Stimulated activated CD8-positive, alpha-beta memory T cell treated with anti-CD3 and anti-CD28 coated beads, Interleukin-15, amount 100 ng/mL, for 4 hours (primary cell): ENCODE results near the gene CHCHD4.
"Not testable (repeated sequence)": the region's sequence is repeated elsewhere in the genome, so short reads cannot be mapped to it uniquely, and the experiment has no call there.

ENCODE experiments used
- DNase-seq, 2 donors: peaks; one replicate each; pipeline ENCODE4 v3.0.0-alpha.2; 2020; ENCODE audit warnings: low read depth in 2 of 2

CHCHD4 gene

DNA sequence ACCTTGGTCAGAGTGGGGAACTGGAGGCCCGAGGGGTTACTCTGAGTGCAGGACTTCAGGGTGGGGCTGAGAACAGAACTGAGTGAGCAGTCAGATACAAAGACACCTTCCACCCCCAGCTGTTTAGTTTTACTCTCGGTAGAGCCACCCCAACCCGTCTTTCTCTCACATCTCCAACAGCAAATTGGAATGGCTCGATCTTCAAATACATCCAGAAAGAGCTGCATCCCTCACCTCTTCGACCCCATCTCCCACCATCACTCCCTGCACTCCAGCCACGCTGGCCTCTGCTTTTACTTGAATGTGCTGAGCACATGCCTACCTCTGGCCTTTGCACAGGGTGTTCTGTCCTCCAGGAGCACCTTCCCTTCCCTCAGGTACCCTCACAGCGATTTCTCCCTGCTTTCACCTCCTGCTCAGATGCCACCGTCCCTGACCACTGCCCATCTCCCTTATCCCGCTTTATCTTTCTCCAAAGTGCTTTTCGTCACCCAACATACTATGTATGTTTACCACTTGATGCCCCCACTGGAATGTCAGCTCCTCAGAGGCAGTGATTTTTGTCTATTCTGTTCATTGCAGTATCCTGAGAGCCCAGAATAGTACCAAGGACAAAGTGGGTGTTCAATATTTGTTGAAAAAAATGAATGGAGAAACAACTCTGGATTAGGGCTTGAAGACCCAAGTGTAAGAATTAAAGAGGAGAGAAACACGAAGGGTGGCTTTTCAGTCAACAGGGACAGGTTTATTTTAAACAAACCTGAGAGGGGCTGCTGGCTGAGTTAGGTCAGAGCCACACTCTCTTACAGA, 4.4 kb downstream of the CHCHD4 start:
- DNase-seq, result no peak

DNA sequence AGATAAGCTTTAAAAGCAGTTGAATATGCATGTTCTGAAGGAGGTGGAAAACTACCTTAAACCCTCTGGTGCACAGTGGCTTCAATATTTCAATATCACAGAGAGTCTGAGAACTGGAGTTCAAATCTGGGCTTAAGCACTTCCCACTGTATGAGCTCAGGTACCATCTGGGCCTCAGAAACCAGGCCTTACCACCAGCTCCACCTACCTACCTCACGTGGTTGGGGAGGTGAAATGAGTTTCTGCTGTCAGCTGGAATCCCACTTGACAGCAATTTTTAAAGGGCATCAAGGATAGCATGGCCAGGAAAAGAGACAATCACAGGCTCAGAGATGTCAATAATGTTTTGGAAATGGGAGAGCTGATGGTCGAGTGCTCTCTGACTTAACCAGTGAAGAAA, 5.0 kb downstream of the CHCHD4 start:
- DNase-seq, result no peak

DNA sequence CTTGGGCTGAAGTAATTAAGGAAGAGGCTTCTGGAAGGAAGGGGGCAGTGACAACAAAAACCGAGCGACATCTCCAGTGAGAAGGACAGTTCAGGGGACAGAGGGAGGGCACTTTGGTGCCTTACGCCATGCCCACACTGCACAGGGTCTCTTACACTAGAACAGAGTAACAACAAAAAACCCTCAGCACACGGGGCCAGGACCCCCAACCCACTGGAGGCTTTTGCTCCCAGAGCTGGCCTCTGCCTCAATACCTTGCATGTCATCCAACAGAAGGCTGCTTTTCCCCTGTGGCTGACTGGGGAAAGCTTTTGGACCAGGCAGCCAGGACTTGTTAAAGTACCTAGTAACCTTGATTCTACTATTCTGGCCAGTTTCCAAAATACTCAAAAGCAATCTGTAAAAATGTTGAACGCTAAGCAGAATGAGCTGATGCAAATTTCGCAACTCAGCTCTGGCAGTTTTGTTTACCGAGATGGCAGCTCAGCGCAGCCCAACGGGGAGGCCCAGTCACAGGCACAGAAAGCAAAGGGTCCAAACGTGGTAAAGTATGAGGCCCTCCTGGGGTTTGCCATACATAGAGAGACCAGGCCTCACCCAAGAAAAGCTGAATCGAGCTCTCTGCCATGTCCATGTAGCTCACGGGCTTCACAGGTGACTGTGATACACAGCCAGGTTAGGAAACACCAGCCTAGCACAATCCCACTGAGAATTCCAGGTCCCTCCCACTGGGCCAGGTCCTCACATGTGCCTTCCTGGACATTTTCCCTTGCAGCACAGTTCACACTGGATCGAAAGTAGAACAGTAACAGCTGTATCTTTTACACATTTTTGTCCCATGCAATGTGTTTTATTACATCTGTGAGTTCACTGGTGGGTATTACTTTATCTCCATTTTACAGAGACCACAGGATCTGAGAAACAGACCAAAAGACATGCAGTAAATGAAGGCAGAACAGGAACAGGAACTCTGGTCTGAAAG, 6.0 kb downstream of the CHCHD4 start:
- DNase-seq, result no peak

DNA sequence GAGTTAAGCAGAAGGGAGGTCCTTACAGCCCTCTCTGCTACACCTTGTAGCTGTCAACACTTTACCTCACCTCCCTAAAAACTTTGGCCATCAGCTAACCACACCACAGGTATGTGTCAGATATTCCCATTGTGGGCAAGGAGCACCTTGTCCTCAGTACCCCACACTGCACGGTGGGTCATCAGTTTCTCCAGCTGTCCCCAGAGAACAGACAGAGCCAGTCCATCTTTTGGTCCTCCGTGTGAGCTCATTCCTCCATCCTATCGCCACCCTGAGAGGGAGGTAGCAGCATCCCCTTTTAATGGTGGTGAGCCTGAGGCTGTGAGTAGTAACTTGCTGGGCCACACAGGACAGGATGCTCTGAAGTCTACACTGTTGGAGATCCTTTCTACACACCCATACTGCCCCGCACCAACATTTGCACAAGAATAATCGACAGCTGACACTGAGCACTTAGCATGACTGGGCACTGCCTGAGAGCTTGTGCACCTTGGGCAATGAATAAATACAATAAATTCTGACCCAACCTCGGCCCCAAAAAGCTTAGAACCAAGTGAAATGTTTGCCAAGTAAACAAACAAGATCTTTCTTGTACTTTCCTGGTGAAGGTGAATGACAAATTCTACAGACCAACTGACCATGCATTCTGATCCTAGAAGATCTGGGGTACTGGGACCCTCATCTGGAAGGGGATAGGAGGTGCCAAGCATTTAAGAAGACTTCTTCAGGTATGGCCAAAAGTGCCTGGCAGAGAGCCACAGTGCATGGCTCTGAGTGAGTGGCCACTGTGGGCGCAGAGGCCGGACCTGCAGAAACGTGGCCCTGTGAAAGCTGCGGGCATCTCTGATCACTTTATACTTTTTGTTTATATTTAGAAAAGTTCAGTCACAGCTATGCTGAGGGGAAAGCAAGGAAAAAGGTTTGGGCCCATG, 6.9 kb downstream of the CHCHD4 start:
- no peak for DNase-seq

DNA sequence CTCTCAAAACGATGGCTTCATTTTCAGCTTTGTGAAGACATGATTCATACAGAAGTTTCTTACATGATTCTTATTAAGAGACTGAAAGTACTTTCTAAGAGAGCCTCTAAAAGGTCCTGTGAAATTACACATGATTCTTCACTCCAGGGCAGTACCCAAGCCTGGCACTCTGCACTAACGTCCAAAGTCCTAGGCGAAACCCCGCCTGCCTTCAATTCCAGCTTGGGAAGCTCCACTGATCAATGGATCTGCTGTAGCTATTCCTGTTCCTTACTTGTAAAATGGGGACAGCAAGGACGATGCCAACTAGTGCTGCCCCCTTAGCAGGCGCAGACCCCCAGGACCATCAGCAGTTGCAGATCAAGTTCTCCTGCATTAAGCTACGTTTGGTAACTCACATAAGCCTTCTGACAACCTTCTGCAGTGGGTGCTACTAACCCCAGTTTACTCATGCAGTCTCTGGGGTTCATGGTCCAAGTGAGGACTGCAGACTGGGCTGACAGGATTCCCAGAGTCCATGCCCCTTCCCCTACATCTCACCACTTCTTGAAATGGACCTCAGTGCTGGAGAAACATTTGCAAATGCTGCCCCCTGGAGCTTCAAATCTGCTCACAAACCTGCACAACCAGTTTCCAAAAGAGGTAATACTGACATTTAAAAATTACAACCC, 10.6 kb downstream of the CHCHD4 start:
- no peak for DNase-seq

DNA sequence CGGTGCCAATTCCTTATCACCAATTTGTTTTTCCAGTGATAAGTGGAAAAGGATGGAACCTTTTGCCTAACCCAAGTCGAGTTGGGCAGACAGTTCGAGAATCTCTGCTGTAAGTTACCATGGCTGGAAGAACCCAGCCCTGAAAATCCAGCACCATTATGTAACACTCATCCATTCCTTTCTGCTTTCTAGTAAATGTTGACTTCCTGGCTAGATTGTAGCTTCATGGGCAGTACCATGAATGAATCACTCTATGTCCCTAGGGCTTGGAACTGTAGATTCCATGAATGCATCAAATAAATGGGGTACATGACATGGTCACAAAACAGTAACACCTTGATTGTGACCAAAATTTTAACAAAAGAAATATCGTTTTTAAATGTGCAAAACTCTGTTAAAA, 14.0 kb downstream of the CHCHD4 start:
- DNase-seq, result no peak

DNA sequence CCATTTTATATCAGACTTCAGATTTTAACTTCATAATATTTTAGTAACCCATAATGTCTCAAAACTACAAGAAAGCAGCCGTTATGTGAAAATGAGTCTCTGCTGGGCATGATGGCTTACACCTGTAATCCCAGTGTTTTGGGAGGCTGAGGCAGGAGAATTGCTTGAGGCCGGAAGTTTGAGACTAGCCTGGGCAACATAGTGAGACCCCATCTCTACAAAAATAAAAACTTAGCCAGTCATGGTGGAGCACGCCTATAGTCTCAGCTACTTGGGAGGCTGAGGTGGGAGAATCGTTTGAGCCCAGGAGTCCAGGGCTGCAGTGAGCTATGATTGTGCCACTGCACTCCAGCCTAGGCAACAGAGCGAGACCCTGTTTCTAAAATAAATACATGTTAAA, 14.8 kb downstream of the CHCHD4 start:
- not testable (repeated sequence) for DNase-seq

DNA sequence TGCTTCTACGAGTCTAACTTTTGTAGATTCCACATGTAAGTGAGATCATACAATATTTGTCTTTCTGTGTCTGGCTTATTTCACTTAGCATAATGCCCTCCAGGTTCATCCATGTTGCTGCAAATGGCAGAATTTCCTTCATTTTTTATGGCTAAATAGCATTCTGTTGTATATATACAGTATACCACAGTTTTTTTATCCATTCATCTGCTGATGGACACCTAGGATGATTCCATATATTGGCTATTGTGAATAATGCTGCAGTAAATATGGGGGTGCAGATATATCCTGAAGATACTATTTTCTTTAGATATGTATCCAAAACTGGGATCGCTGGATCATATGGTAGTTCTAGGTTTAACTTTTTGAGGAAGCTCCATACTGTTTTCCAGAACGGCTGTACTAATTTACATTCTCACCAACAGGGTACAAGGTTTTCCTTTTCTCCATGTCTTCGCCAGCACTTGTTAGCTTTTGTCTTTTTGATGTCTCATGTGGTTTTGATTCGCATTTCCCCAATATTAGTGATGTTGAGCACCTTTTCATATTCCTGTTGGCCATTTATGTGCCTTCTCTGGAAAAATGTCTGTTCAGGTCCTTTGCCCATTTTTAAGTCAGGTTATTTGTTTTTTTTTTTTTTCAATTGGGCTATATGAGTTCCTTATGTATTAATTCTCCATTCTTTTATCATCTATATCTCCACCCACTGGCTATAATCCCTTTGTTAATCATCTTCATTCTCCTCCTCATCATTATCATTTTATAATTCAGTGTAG, 26.9 kb downstream of the CHCHD4 start:
- no peak for DNase-seq

DNA sequence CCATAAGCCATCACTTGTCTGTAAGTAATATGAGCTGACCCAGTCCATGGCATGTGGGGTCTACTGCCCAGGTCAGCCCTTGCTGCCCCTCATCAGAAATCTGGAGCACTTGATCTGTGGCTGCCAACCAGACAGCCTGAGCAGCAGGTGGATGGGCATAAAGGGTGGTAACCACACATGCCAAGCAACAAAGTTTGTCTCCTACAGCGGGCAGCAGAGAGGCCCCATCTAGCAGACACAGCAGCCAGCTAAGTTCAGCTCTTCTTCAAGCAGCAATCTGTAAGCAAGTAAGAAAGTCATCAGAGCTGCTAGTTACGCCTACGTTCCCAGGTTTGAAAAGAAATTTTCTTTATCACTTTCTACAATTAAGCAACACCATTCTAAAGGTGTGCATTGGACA, 27.9 kb downstream of the CHCHD4 start:
- DNase-seq, result no peak

DNA sequence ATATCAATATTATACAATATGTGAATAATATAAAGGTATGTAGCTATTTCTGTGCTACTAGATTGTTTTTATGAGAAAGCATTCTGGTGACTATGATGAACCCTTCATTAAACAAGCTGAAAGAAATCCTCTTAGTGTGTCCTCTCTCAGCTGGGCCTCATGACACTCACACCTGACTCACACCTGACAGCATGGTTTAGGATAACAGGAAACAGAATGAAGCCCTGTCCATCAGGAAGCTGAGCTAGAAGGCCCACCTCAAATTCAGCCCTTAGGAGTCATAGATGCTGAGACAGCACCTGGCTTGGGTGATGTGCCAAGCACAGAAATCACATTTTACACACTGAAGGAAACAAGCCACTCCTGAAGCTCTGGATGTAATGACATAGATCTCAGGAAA, 30.8 kb downstream of the CHCHD4 start:
- DNase-seq, result no peak

DNA sequence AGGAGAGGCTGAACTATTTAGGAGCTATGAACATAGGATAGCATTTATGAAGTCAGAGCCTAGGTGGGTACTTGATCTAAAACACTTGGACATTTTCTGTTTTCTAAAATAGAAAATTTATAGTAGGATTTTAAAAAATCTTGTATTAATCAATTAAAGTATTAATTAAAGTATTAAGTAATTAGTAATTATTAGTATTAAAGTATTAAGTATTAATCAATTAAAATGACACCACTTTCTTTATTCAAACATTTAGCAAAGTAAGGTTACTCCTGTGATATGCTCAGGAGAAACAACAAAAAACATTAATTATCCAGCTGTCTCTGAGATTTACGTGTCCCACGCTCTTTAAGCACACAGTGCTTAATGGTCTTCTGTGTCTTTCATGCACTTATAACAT, 32.2 kb downstream of the CHCHD4 start:
- DNase-seq, result no peak

DNA sequence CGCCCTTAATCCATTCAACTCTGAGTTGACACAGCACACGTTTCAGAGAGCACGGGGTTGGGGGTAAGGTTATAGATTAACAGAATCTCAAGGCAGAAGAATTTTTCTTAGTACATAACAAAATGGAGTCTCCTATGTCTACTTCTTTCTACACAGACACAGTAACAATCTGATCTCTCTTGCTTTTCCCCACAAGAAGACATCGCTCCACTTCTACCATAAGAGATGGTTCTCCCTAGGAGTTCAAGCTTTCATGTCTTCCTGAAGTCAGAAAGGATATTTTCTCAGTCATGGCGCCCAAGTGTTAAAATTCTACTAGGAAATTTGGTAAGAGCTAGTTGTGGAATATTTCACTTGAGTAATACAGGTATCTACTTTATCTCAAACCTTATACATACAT, 32.7 kb downstream of the CHCHD4 start:
- DNase-seq, result not testable (repeated sequence)

DNA sequence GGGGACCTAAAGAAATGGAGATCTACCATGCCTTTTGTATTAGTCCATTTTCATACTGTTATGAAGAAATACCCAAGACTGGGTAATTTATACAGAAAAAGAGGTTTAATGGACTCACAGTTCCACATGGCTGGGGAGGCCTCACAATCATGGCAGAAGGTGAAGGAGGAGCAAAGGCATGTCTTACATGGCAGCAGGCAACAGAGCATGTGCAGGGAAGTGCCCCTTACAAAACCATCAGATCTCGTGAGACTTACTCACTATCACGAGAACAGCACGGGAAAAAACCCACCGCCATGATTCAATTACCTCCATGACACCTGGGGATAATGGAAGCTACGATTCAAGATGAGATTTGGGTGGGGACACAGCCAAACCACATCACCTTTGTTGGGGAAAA, 37.2 kb downstream of the CHCHD4 start:
- not testable (repeated sequence) for DNase-seq

DNA sequence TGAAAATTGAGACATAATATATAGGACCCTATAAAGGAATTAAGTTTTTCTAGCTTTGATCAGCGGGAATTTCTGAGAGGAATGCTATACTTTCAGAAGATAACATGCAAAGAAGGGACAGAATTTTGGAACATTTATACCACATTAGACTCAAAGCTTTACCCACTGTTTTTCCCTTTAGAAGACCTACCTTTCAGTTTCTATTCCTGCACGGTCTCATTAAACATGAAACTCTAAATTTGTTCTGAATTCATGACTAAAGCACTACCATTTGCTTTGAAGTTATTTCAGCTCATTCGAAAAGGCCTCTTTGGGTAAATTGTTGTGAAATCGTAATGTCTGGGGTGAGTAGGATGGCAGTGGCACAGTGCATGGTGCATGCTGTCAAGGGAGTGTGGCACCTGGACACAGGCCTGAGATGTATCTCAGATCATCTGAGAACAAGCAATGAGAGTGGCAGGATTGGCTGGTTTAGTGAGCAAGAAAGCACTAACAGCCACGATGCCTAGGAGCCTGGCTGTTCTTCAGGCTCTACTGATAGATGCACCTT, 42.5 kb downstream of the CHCHD4 start:
- no peak for DNase-seq

DNA sequence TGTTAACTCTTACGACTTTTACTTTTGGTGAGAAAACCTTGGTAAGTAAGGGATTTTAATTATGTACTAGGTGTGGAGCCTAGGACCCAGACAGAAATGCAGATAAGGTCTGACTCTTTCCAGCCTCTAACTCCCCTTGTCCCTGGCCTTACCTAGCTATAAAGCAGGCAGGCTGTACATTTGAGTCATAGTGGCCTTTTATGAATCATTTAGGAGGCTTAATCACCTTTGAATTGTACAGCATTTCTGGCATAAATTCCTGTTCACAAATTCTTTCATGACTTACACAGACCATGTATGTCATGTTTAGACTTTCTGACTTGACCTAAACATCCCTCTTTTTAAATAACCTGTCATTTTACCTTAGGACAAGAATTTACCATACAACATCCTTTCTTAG, 47.4 kb downstream of the CHCHD4 start:
- DNase-seq, result no peak

DNA sequence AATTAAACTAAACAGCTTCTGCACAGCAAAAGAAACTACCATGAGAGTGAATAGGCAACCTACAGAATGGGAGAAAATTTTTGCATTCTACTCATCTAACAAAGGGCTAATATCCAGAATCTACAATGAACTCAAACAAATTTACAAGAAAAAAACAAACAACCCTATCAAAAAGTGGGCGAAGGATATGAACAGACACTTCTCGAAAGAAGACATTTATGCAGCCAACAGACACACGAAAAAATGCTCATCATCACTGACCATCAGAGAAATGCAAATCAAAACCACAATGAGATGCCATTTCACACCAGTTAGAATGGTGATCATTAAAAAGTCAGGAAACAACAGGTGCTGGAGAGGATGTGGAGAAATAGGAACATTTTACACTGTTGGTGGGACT, 49.4 kb downstream of the CHCHD4 start:
- not testable (repeated sequence) for DNase-seq

DNA sequence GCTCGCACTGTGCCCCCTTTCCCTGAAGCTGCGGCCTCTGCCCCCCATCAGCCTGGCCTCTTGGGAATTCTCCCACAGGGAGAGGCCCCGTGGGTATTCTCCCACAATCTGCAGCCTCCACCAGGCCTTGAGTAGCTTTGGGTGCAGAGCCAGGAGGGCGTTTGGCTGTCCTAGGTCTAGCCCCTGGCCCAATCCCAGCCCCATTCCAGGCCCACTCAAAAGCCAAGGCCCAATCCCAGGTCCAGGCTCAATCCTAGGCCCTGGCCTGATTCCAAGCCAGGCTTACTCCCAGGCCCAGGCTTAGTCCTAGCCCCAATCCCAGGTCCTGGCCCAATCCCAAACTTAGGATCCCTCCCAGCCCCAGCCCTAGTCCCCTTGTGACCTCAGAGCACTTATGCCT, 59.8 kb downstream of the CHCHD4 start:
- no peak for DNase-seq

DNA sequence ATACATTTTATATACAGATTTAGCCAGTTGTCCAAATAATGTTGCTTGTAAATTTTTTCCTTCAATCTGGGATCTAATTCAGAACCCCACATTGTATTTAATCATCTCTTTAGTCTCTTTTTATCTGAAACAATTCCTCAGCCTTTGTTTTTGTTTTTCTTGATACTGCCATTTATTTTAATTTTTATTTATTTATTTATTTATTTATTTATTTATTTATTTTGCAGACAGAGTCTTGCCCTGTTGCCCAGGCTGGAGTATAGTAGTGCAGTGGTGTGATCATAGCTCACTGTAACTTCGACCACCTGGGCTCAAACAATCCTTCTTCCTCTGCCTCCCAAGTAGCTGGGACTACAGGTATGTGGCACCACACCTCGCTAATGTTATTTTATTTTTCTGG, 61.5 kb downstream of the CHCHD4 start:
- DNase-seq, result no peak
